DOHH2 (cell line): ENCODE results near the gene TCF19.

ENCODE experiments used
- CTCF ChIP-seq: fragments of 200-600 bp; sonication (generic); IDR thresholded peaks from one replicate; pipeline ENCODE4 v1.5.1; 2014; ENCODE audit warnings: antibody characterized with exemption, mild to moderate bottlenecking, low read depth, low read length; ENCODE audit not compliant: poor library complexity, severe bottlenecking
- EZH2phosphoT487 ChIP-seq: fragments of 200-600 bp; sonication (generic); IDR thresholded peaks from 2 replicates; pipeline ENCODE4 v1.6.1; 2017; ENCODE audit warnings: borderline replicate concordance, mild to moderate bottlenecking, antibody characterized with exemption, low read length, moderate library complexity, mixed read lengths

GRCh38 chr6:31130751-31131150 is 27.6 kb upstream of the TCF19 start:
- TF ChIP-seq CTCF = no peak
- no peak for TF ChIP-seq EZH2phosphoT487
